HEK293 (cell line): ENCODE data around the gene NCOR2.

ENCODE experiments used
- CTCF ChIA-PET: fragments of 350-600 bp; formaldehyde crosslinking; extraction: SDS; loops from one replicate; lab custom pipeline; 2021; ENCODE audit warnings: antibody characterized with exemption; lab: Yijun Ruan, JAX
- POLR2A ChIA-PET: fragments of 300-600 bp; formaldehyde crosslinking; extraction: SDS; loops from one replicate; lab custom pipeline; 2020; ENCODE audit warnings: antibody characterized with exemption, inconsistent platforms; lab: Yijun Ruan, JAX
- H3K27ac ChIP-seq: fragments of 200-500 bp; sonication (Bioruptor generic); 2 replicates; pipeline ENCODE4 v1.5.1; 2014; ENCODE audit warnings: low read depth, low read length, control low read depth, inconsistent platforms; ENCODE audit errors: extremely low read depth
- H3K36me3 ChIP-seq, 2 experiments: fragments of 200-500 bp in 1 of 2; sonication (Bioruptor generic) in 1 of 2; 1 replicate in 1 of 2; 2 replicates in 1 of 2; pipeline ENCODE4 v1.5.1; 2014 to 2017; ENCODE audit warnings: inconsistent platforms in 2 of 2, low read length in 2 of 2; ENCODE audit not compliant: control insufficient read depth in 2 of 2, insufficient read depth in 1 of 2
- H3K4me1 ChIP-seq: fragments of 200-500 bp; sonication (Bioruptor generic); 2 replicates; pipeline ENCODE4 v1.5.1; 2014; ENCODE audit warnings: mild to moderate bottlenecking, low read length, inconsistent platforms; ENCODE audit not compliant: control insufficient read depth, insufficient read depth
- H3K4me3 ChIP-seq: 2 replicates; pipeline ENCODE4 v1.5.1; 2011; ENCODE audit warnings: low read depth, mild to moderate bottlenecking, control low read depth, low read length, moderate library complexity
- H3K9me3 ChIP-seq: fragments of 200-500 bp; sonication (Bioruptor generic); 2 replicates; pipeline ENCODE4 v1.5.1; 2014; ENCODE audit warnings: low read depth, low read length, inconsistent platforms; ENCODE audit not compliant: control insufficient read depth, insufficient read depth
- GLIS1 ChIP-seq: fragments of 450-650 bp; formaldehyde crosslinking; IDR thresholded peaks from 2 replicates; pipeline ENCODE4 v1.5.1; 2016; ENCODE audit warnings: missing biosample characterization, missing genetic modification characterization
- GLIS2 ChIP-seq: fragments of 450-650 bp; formaldehyde crosslinking; IDR thresholded peaks from 2 replicates; pipeline ENCODE4 v1.5.1; 2016; ENCODE audit warnings: missing biosample characterization, missing genetic modification characterization
- KLF1 ChIP-seq: fragments of 450-650 bp; formaldehyde crosslinking; IDR thresholded peaks from 2 replicates; pipeline ENCODE4 v1.5.1; 2016; ENCODE audit warnings: missing biosample characterization, missing genetic modification characterization
- PBX3 ChIP-seq: sonication (generic); formaldehyde crosslinking; IDR thresholded peaks from 2 replicates; pipeline ENCODE4 v1.8.1; 2022; ENCODE audit warnings: mild to moderate bottlenecking, moderate library complexity, missing genetic modification reagents
- PRDM1 ChIP-seq: fragments of 450-650 bp; formaldehyde crosslinking; IDR thresholded peaks from 2 replicates; pipeline ENCODE4; 2016; ENCODE audit warnings: missing biosample characterization, missing genetic modification characterization
- PRDM2 ChIP-seq: fragments of 450-650 bp; formaldehyde crosslinking; IDR thresholded peaks from 2 replicates; pipeline ENCODE4 v1.5.1; 2016; ENCODE audit warnings: missing biosample characterization, missing genetic modification characterization, borderline replicate concordance
- ZNF157 ChIP-seq: fragments of 450-650 bp; formaldehyde crosslinking; IDR thresholded peaks from 2 replicates; pipeline ENCODE4 v1.5.1; 2016; ENCODE audit warnings: missing biosample characterization, missing genetic modification characterization
- ZNF302 ChIP-seq: fragments of 450-650 bp; formaldehyde crosslinking; IDR thresholded peaks from 2 replicates; pipeline ENCODE4 v1.5.1; 2016; ENCODE audit warnings: missing biosample characterization, missing genetic modification characterization, low read depth
- ZNF585B ChIP-seq: fragments of 450-650 bp; formaldehyde crosslinking; IDR thresholded peaks from 2 replicates; pipeline ENCODE4 v1.5.1; 2016; ENCODE audit warnings: missing biosample characterization, missing genetic modification characterization
- ZNF610 ChIP-seq: fragments of 450-650 bp; formaldehyde crosslinking; IDR thresholded peaks from 2 replicates; pipeline ENCODE4 v1.5.1; 2016; ENCODE audit warnings: missing biosample characterization, missing genetic modification characterization, borderline replicate concordance
- ZNF626 ChIP-seq: fragments of 450-650 bp; sonication (Bioruptor Pico); formaldehyde crosslinking; IDR thresholded peaks from 2 replicates; pipeline ENCODE4 v1.5.1; 2018; ENCODE audit warnings: missing biosample characterization, missing genetic modification characterization, inconsistent platforms
- ZNF654 ChIP-seq: fragments of 450-650 bp; formaldehyde crosslinking; IDR thresholded peaks from 2 replicates; pipeline ENCODE4 v1.5.1; 2016; ENCODE audit warnings: low read depth, missing biosample characterization, missing genetic modification characterization
- ZNF707 ChIP-seq: fragments of 450-650 bp; formaldehyde crosslinking; IDR thresholded peaks from 2 replicates; pipeline ENCODE4 v1.5.1; 2016; ENCODE audit warnings: missing biosample characterization, missing genetic modification characterization
- ZNF76 ChIP-seq: fragments of 450-650 bp; formaldehyde crosslinking; IDR thresholded peaks from 2 replicates; pipeline ENCODE4; 2016; ENCODE audit warnings: low read depth, missing biosample characterization, missing genetic modification characterization, borderline replicate concordance
- ZNF776 ChIP-seq: fragments of 450-650 bp; formaldehyde crosslinking; IDR thresholded peaks from 2 replicates; pipeline ENCODE4 v1.5.0; 2017; ENCODE audit warnings: missing biosample characterization, missing genetic modification characterization, borderline replicate concordance
- ZNF791 ChIP-seq: fragments of 450-650 bp; formaldehyde crosslinking; IDR thresholded peaks from 2 replicates; pipeline ENCODE4 v1.5.1; 2016; ENCODE audit warnings: missing biosample characterization, missing genetic modification characterization
- TF ChIP-seq, protein P1 (sequence below): fragments of 450-650 bp; formaldehyde crosslinking; IDR thresholded peaks from 2 replicates; pipeline ENCODE4 v1.5.1; 2016; ENCODE audit warnings: missing biosample characterization, missing genetic modification characterization

Gene NCOR2

GRCh38 chr12:124576061-124576650 lies 8.7 kb upstream of the NCOR2 start:
- no peaks in the 10 kb centered on the region for H3K36me3 ChIP-seq
- H3K4me1 ChIP-seq = no peaks in the 10 kb centered on the region
- H3K27ac ChIP-seq = no peak overlapping the region
- H3K4me3 ChIP-seq = no peak overlapping the region
- ChIA-PET CTCF (interaction anchor here (0.7 kb wide), 1 partner anchor 19 kb away, joined by 3 read pairs; no protein-coding TSS in a partner anchor), POLR2A (no interaction called here)
- no peaks in the 10 kb centered on the region; the same call in 1 of the 2 replicates for H3K9me3 ChIP-seq
- TF ChIP-seq GLIS2 (tag by site-specific recombination) (no peak), ZNF707 (tag by site-specific recombination) (no peak), ZNF302 (tag by site-specific recombination) (no peak), ZNF610 (no peak), PRDM2 (tag by site-specific recombination) (no peak), KLF1 (tag by site-specific recombination) (no peak), ZNF776 (tag by site-specific recombination) (no peak), ZNF76 (tag by site-specific recombination) (no peak), ZNF654 (tag by site-specific recombination) (no peak), PBX3 (CRISPR knock-in tag) (no peak), ZNF791 (tag by site-specific recombination) (no peak), ZNF626 (tag by site-specific recombination) (no peak), GLIS1 (no peak), PRDM1 (tag by site-specific recombination) (no peak), ZNF157 (no peak), ZNF585B (no peak)
- TF ChIP-seq, protein P1, sequence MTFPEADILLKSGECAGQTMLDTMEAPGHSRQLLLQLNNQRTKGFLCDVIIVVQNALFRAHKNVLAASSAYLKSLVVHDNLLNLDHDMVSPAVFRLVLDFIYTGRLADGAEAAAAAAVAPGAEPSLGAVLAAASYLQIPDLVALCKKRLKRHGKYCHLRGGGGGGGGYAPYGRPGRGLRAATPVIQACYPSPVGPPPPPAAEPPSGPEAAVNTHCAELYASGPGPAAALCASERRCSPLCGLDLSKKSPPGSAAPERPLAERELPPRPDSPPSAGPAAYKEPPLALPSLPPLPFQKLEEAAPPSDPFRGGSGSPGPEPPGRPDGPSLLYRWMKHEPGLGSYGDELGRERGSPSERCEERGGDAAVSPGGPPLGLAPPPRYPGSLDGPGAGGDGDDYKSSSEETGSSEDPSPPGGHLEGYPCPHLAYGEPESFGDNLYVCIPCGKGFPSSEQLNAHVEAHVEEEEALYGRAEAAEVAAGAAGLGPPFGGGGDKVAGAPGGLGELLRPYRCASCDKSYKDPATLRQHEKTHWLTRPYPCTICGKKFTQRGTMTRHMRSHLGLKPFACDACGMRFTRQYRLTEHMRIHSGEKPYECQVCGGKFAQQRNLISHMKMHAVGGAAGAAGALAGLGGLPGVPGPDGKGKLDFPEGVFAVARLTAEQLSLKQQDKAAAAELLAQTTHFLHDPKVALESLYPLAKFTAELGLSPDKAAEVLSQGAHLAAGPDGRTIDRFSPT (tag by site-specific recombination) = no peak
